ENCODE measurements around the gene TMEM252.

Gene TMEM252

GRCh38 chr9:68488126-68488525 lies 52.6 kb downstream of the TMEM252 start:
- no peak for TF ChIP-seq CTCF (IDR thresholded peaks at IDR 0.05; ENCODE audit: insufficient read depth, low read length, missing control alignments)
- DNase-seq (ENCODE audit: low read depth, low spot score), result no peak
- ChIA-PET POLR2A (no interaction called here), CTCF (interaction anchor here (2.1 kb wide), 1 partner anchor 18 kb away, joined by 6 read pairs; no protein-coding TSS in a partner anchor)
- no peak overlapping the region for H3K4me3 ChIP-seq (ENCODE audit: low read depth, low read length)

All from AG04449 (cell line).